Vagina (tissue), 2 donors: ENCODE measurements around the gene CLCF1. TPM values are rescaled to one million over a fixed set of nuclear protein-coding genes. Genes with fewer than 3 reads are reported as not detected.

Experiments
- DNase-seq, 2 donors: peaks; one replicate each; pipeline ENCODE4 v3.0.0-alpha.2; 2017; ENCODE audit errors: extremely low spot score in 2 of 2
- H3K27ac ChIP-seq: fragments of 200-600 bp; sonication (generic); one replicate; pipeline ENCODE4 v1.5.1; 2019
- H3K27me3 ChIP-seq: fragments of 200-600 bp; sonication (generic); one replicate; pipeline ENCODE4 v1.5.1; 2019
- H3K36me3 ChIP-seq, 2 donors: fragments of 200-600 bp; sonication (generic); one replicate each; pipeline ENCODE4 v1.5.1; 2017 to 2019
- H3K4me1 ChIP-seq: fragments of 200-600 bp; sonication (generic); one replicate; pipeline ENCODE4 v1.5.1; 2019
- H3K4me3 ChIP-seq, 2 donors: fragments of 200-600 bp; sonication (generic); 1 replicate in 1 of 2; 2 replicates in 1 of 2; pipeline ENCODE4 v1.5.1; 2016 to 2019
- H3K9me3 ChIP-seq: fragments of 200-600 bp; sonication (generic); one replicate; pipeline ENCODE4 v1.5.1; 2019
- CTCF ChIP-seq, 3 experiments: fragments of 450-650 bp in 2 of 3; fragments of 200-600 bp in 1 of 3; sonication (generic) in 1 of 3; IDR thresholded peaks; one replicate each; pipeline ENCODE4 v1.5.1; 2017 to 2019; ENCODE audit warnings: antibody characterized with exemption in 3 of 3, mild to moderate bottlenecking in 2 of 3, moderate library complexity in 2 of 3
- POLR2A ChIP-seq, 2 donors: fragments of 450-650 bp; IDR thresholded peaks; one replicate each; pipeline ENCODE4 v1.6.1; 2017; ENCODE audit warnings: antibody characterized with exemption in 2 of 2, mild to moderate bottlenecking in 2 of 2, moderate library complexity in 2 of 2
- POLR2AphosphoS5 ChIP-seq, 2 donors: sonication (generic); formaldehyde crosslinking; IDR thresholded peaks; one replicate each; pipeline ENCODE4 v1.9.0; 2017; ENCODE audit warnings: antibody characterized with exemption in 2 of 2, mild to moderate bottlenecking in 2 of 2, low read depth in 1 of 2; ENCODE audit not compliant: insufficient read depth in 1 of 2
- intact Hi-C: fragments of 100-400 bp; cut with DNase I; formaldehyde crosslinking; loops from one replicate; pipeline ENCODE4 v1.15.1; 2023
- small RNA-seq: library from RNA; depleted of rRNA; stranded (forward); fragments of <200 nt; gene quantifications from one replicate; pipeline ENCODE3, GENCODE V24; 2016
- total RNA-seq: library from RNA; depleted of rRNA; stranded (reverse); fragments of >200 nt; gene quantifications from one replicate; pipeline ENCODE4 v1.2.3, GENCODE V29; 2016

The CLCF1 gene
- total RNA-seq, 1 donor from 2014 or later: 20.6 TPM

- no peaks in the 10 kb centered on the region for H3K36me3 ChIP-seq
Measured at GRCh38 chr11:67316882-67317204, 56.6 kb downstream of the CLCF1 start.

GRCh38 chr11:67315325-67315909, 58.0 kb downstream of the CLCF1 start:
- intact Hi-C loops: no loop called here
- no peak overlapping the region for H3K4me3 ChIP-seq
- peaks cover 54% of the 10 kb centered on the region for H3K4me1 ChIP-seq
- H3K9me3 ChIP-seq: no peaks in the 10 kb centered on the region
- no peaks in the 10 kb centered on the region for H3K27me3 ChIP-seq
- no peak overlapping the region for H3K27ac ChIP-seq
- no peaks in the 10 kb centered on the region for H3K36me3 ChIP-seq
- TF ChIP-seq POLR2A (IDR thresholded peaks at IDR 0.05) (no peak), POLR2AphosphoS5 (IDR thresholded peaks at IDR 0.05; ENCODE audit: insufficient read depth in 1 of 2, low read depth in 1 of 2) (no peak), CTCF (IDR thresholded peaks at IDR 0.05) (no peak)
- DNase-seq: no peak

More at GRCh38 chr11:67316882-67317204, 56.6 kb downstream of the CLCF1 start:
- intact Hi-C loops: loop anchor here (1.0 kb wide), 1 partner anchor 51 kb away; the partner anchor contains the start of gene GRK2
- Histone ChIP-seq H3K4me1 (peaks cover 44% of the 10 kb centered on the region), H3K9me3 (no peaks in the 10 kb centered on the region), H3K4me3 (peak overlapping the region; percentile 73 to 84), H3K27me3 (no peaks in the 10 kb centered on the region), H3K27ac (peak overlapping the region; percentile 98)
- TF ChIP-seq POLR2A (IDR thresholded peaks at IDR 0.05): no peak
- TF ChIP-seq POLR2AphosphoS5 (IDR thresholded peaks at IDR 0.05; ENCODE audit: insufficient read depth in 1 of 2, low read depth in 1 of 2): no peak
- no peak for TF ChIP-seq CTCF (IDR thresholded peaks at IDR 0.05)
- no peak for DNase-seq

- Histone ChIP-seq H3K36me3 (peaks cover 0 to 9% of the 10 kb centered on the region in 2 donors), H3K4me3 (no peak overlapping the region), H3K4me1 (peaks cover 46% of the 10 kb centered on the region), H3K27ac (peak overlapping the region; percentile 81), H3K27me3 (no peaks in the 10 kb centered on the region), H3K9me3 (no peaks in the 10 kb centered on the region)
- intact Hi-C loops: no loop called here
- DNase-seq: no peak
- no peak for TF ChIP-seq POLR2A (IDR thresholded peaks at IDR 0.05)
- TF ChIP-seq CTCF (IDR thresholded peaks at IDR 0.05): no peak
- TF ChIP-seq POLR2AphosphoS5 (IDR thresholded peaks at IDR 0.05; ENCODE audit: insufficient read depth in 1 of 2, low read depth in 1 of 2): no peak
Measured at GRCh38 chr11:67314218-67314617, 59.2 kb downstream of the CLCF1 start.

Small RNA genes within 50 kb of the gene (small RNA-seq; reads per million reads assigned to genes)
- gene RN7SKP239 (not detected), gene RNU6-1238P (not detected)

Other genes starting within 250 kb of the CLCF1 start
- gene GRK2, start 107.1 kb downstream of the CLCF1 start, total RNA-seq: 100 TPM
- gene ANKRD13D, start 84.3 kb downstream of the CLCF1 start, total RNA-seq: 62.9 TPM
- gene SSH3, start 70.1 kb downstream of the CLCF1 start, total RNA-seq: 98.0 TPM
- 80.0 TPM for gene POLD4, start 20.1 kb downstream of the CLCF1 start, total RNA-seq
- 20.6 TPM for gene RAD9A, start 18.4 kb upstream of the CLCF1 start, total RNA-seq
- gene PPP1CA, start 28.3 kb upstream of the CLCF1 start, total RNA-seq: 102 TPM
- gene TBC1D10C, start 30.5 kb upstream of the CLCF1 start, total RNA-seq: 6.6 TPM
- gene CARNS1, start 42.1 kb upstream of the CLCF1 start, total RNA-seq: 1.7 TPM
- 50.6 TPM for gene RPS6KB2, start 54.9 kb upstream of the CLCF1 start, total RNA-seq
- gene PTPRCAP, start 64.1 kb upstream of the CLCF1 start, total RNA-seq: 18.2 TPM
- gene CORO1B, start 69.9 kb upstream of the CLCF1 start, total RNA-seq: 70.7 TPM
- gene GPR152, start 79.1 kb upstream of the CLCF1 start, total RNA-seq: not detected
- gene CABP4, start 81.8 kb upstream of the CLCF1 start, total RNA-seq: 0.98 TPM
- 88.6 TPM for gene TMEM134, start 95.7 kb upstream of the CLCF1 start, total RNA-seq
- gene AIP, start 109.4 kb upstream of the CLCF1 start, total RNA-seq: 82.7 TPM
- 21.9 TPM for gene PITPNM1, start 131.8 kb upstream of the CLCF1 start, total RNA-seq
- 46.4 TPM for gene CDK2AP2, start 134.6 kb upstream of the CLCF1 start, total RNA-seq
- not detected for gene CABP2, start 149.8 kb upstream of the CLCF1 start, total RNA-seq
- gene GSTP1, start 210.2 kb upstream of the CLCF1 start, total RNA-seq: 2,739 TPM
- gene NDUFV1, start 233.3 kb upstream of the CLCF1 start, total RNA-seq: 254 TPM